ENCODE data around the gene SLC16A10.

- TF ChIP-seq, protein P1, sequence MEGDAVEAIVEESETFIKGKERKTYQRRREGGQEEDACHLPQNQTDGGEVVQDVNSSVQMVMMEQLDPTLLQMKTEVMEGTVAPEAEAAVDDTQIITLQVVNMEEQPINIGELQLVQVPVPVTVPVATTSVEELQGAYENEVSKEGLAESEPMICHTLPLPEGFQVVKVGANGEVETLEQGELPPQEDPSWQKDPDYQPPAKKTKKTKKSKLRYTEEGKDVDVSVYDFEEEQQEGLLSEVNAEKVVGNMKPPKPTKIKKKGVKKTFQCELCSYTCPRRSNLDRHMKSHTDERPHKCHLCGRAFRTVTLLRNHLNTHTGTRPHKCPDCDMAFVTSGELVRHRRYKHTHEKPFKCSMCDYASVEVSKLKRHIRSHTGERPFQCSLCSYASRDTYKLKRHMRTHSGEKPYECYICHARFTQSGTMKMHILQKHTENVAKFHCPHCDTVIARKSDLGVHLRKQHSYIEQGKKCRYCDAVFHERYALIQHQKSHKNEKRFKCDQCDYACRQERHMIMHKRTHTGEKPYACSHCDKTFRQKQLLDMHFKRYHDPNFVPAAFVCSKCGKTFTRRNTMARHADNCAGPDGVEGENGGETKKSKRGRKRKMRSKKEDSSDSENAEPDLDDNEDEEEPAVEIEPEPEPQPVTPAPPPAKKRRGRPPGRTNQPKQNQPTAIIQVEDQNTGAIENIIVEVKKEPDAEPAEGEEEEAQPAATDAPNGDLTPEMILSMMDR (IDR thresholded peaks at IDR 0.05), result no peak
- no peak for TF ChIP-seq EP300 (IDR thresholded peaks at IDR 0.05; ENCODE audit: low read depth)
- TF ChIP-seq POLR2A (IDR thresholded peaks at IDR 0.05), result no peak
- no peak for TF ChIP-seq POLR2AphosphoS5 (IDR thresholded peaks at IDR 0.05)
Observed at GRCh38 chr6:111107589-111107988, 20.3 kb downstream of the SLC16A10 start.
